Measurements from ENCODE around the gene NXNL2. TPM values are rescaled to one million over a fixed set of nuclear protein-coding genes. Genes with fewer than 3 reads are reported as not detected.

Gene NXNL2
- 0.23 and 0.45 TPM in 2 replicates for total RNA-seq (ENCODE audit: low replicate concordance)

GRCh38 chr9:88534456-88535225 lies at the start of gene NXNL2:
NXNL2 (plus strand) TSS chr9:88535178; CDS start chr9:88535435, 257 bp downstream.

Other genes starting within 250 kb of the NXNL2 start
- gene SPIN1, start 146.7 kb upstream of the NXNL2 start, total RNA-seq (ENCODE audit: low replicate concordance), result 61.2 and 79.6 TPM in 2 replicates

Measured in smooth muscle cell of the coronary artery (primary cell).